Prostate gland (tissue), 2 donors: Measurements from ENCODE around the gene NEK9. TPM values are rescaled to one million over a fixed set of nuclear protein-coding genes. Genes with fewer than 3 reads are reported as not detected.
"Not testable (repeated sequence)": the region's sequence is repeated elsewhere in the genome, so short reads cannot be mapped to it uniquely, and the experiment has no call there.

Experiments used
- DNase-seq: peaks from one replicate; pipeline ENCODE4 v3.0.0-alpha.2; 2019; ENCODE audit warnings: low spot score
- H3K27ac ChIP-seq, 2 donors: fragments of 200-600 bp; sonication (generic); 2 replicates each; pipeline ENCODE4 v1.5.1; 2017 to 2019
- H3K27me3 ChIP-seq: fragments of 200-600 bp; sonication (generic); replicated peaks from 2 replicates; pipeline ENCODE4 v1.5.1; 2019; ENCODE audit not compliant: insufficient read depth
- H3K36me3 ChIP-seq, 2 donors: fragments of 200-600 bp; sonication (generic); 1 replicate in 1 of 2; 2 replicates in 1 of 2; pipeline versions ENCODE4 v1.5.1 to v1.8.1; 2017 to 2019
- H3K4me1 ChIP-seq: fragments of 200-600 bp; sonication (generic); replicated peaks from 2 replicates; pipeline ENCODE4 v1.5.1; 2019
- H3K4me3 ChIP-seq, 2 donors: fragments of 200-600 bp; sonication (generic); 2 replicates each; pipeline ENCODE4 v1.5.1; 2017 to 2019
- H3K9me3 ChIP-seq: fragments of 200-600 bp; sonication (generic); 2 replicates; pipeline ENCODE4 v1.5.1; 2017
- CTCF ChIP-seq, 4 experiments: fragments of 200-600 bp in 2 of 4; fragments of 450-650 bp in 2 of 4; sonication (generic) in 2 of 4; IDR thresholded peaks; 1 replicate in 3 of 4; 2 replicates in 1 of 4; pipeline ENCODE4 v1.5.1; 2016 to 2019; ENCODE audit warnings: antibody characterized with exemption in 4 of 4, mild to moderate bottlenecking in 2 of 4, moderate library complexity in 2 of 4
- POLR2A ChIP-seq: fragments of 450-650 bp; IDR thresholded peaks from one replicate; pipeline ENCODE4 v1.6.1; 2016; ENCODE audit warnings: antibody characterized with exemption, mild to moderate bottlenecking
- POLR2AphosphoS5 ChIP-seq: sonication (generic); formaldehyde crosslinking; IDR thresholded peaks from one replicate; pipeline ENCODE4 v1.6.1; 2017; ENCODE audit warnings: antibody characterized with exemption
- WGBS: methylation state at CpG from one replicate; pipeline ENCODE4 v1.1.5; 2018; 5-methylcytosine and 5-hydroxymethylcytosine counted together
- intact Hi-C: fragments of 100-400 bp; cut with DNase I; formaldehyde crosslinking; loops from one replicate; pipeline ENCODE4 v1.14.2; 2022
- total RNA-seq, 2 donors: library from RNA; depleted of rRNA; stranded (reverse); fragments of >200 nt; gene quantifications; one replicate each; pipeline ENCODE4 v1.1.0, GENCODE V29; 2016

Gene NEK9
- total RNA-seq, 2 donors from 2014 or later, result 59.5 to 89.8 TPM

- H3K9me3 ChIP-seq, result no peaks in the 10 kb centered on the region
- no peaks in the 10 kb centered on the region for H3K27me3 ChIP-seq
- 15% methylated on average over 15 of the region's 15 CpGs for WGBS
- H3K36me3 ChIP-seq, result no peaks in the 10 kb centered on the region
- H3K4me1 ChIP-seq, result no peaks in the 10 kb centered on the region
- intact Hi-C loops, result loop anchor here (2.0 kb wide), 1 partner anchor 18 kb away; the partner anchor contains the start of gene MLH3
- no peak for TF ChIP-seq CTCF (IDR thresholded peaks at IDR 0.05)
- TF ChIP-seq POLR2AphosphoS5, result peak; percentile 29
- TF ChIP-seq POLR2A, result no peak
- peak overlapping the region; percentile 86 to 91 for H3K27ac ChIP-seq
- DNase-seq, result no peak
- peak overlapping the region; percentile 36 to 54 for H3K4me3 ChIP-seq
Observed at GRCh38 chr14:75068294-75069120, 58.3 kb downstream of the NEK9 start.

- H3K27ac ChIP-seq, result peak overlapping the region; percentile 86 to 91
- H3K4me3 ChIP-seq, H3K27me3 ChIP-seq, H3K9me3 ChIP-seq, H3K36me3 ChIP-seq, H3K4me1 ChIP-seq, DNase-seq: not testable (repeated sequence)
- intact Hi-C loops, result loop anchor here (2.0 kb wide), 1 partner anchor 17 kb away; the partner anchor contains the start of gene MLH3
- WGBS, result 83% methylated on average over 4 of the region's 4 CpGs
Observed at GRCh38 chr14:75067765-75068164, 59.1 kb downstream of the NEK9 start.

- DNase-seq, result no peak
- intact Hi-C loops, result no loop called here
Observed at GRCh38 chr14:75067212-75067611, 59.6 kb downstream of the NEK9 start.

GRCh38 chr14:75066691-75067090 lies 60.2 kb downstream of the NEK9 start:
- Histone ChIP-seq H3K36me3 (no peaks in the 10 kb centered on the region), H3K9me3 (no peaks in the 10 kb centered on the region), H3K4me3 (no peak overlapping the region), H3K27me3 (no peaks in the 10 kb centered on the region), H3K4me1 (no peaks in the 10 kb centered on the region), H3K27ac (no peak overlapping the region)
- TF ChIP-seq CTCF (IDR thresholded peaks at IDR 0.05) (no peak), POLR2A (no peak), POLR2AphosphoS5 (no peak)
- intact Hi-C loops, result no loop called here
- DNase-seq, result no peak
- 95% methylated on average over 3 of the region's 3 CpGs for WGBS

More at GRCh38 chr14:75067212-75067611, 59.6 kb downstream of the NEK9 start:
- no peak overlapping the region for H3K27ac ChIP-seq
- H3K27me3 ChIP-seq, result no peaks in the 10 kb centered on the region
- no peak for TF ChIP-seq POLR2A
- no peaks in the 10 kb centered on the region for H3K4me1 ChIP-seq
- 87% methylated on average over 1 of the region's 1 CpG for WGBS
- no peaks in the 10 kb centered on the region for H3K36me3 ChIP-seq
- H3K9me3 ChIP-seq, result no peaks in the 10 kb centered on the region
- H3K4me3 ChIP-seq, result no peak overlapping the region

GRCh38 chr14:75064205-75064567 lies 62.7 kb downstream of the NEK9 start:
- no peak for DNase-seq
- no peaks in the 10 kb centered on the region for H3K27me3 ChIP-seq
- H3K4me1 ChIP-seq, result no peaks in the 10 kb centered on the region
- no peaks in the 10 kb centered on the region for H3K36me3 ChIP-seq
- no peak for TF ChIP-seq CTCF (IDR thresholded peaks at IDR 0.05)
- TF ChIP-seq POLR2AphosphoS5, result no peak
- no peak for TF ChIP-seq POLR2A
- no peaks in the 10 kb centered on the region for H3K9me3 ChIP-seq
- peak overlapping the region; percentile 45 to 72 for H3K4me3 ChIP-seq
- intact Hi-C loops, result no loop called here
- WGBS, result 54% methylated on average over 8 of the region's 8 CpGs
- peak overlapping the region; percentile 18 to 70 for H3K27ac ChIP-seq
